GM20000 (cell line): Measurements from ENCODE around the gene SPACDR.
A peak's percentile ranks its signal among the peaks of the same experiment; 100 is the strongest.

Experiments used
- DNase-seq: peaks from one replicate; pipeline ENCODE4 v3.0.0; 2012; ENCODE audit warnings: low spot score
- TF ChIP-seq, protein P1 (sequence below): IDR thresholded peaks from 2 replicates; pipeline ENCODE4 v1.5.1; 2012; ENCODE audit warnings: mild to moderate bottlenecking, control low read depth; ENCODE audit errors: extremely low read depth, missing control alignments

SPACDR gene

DNA sequence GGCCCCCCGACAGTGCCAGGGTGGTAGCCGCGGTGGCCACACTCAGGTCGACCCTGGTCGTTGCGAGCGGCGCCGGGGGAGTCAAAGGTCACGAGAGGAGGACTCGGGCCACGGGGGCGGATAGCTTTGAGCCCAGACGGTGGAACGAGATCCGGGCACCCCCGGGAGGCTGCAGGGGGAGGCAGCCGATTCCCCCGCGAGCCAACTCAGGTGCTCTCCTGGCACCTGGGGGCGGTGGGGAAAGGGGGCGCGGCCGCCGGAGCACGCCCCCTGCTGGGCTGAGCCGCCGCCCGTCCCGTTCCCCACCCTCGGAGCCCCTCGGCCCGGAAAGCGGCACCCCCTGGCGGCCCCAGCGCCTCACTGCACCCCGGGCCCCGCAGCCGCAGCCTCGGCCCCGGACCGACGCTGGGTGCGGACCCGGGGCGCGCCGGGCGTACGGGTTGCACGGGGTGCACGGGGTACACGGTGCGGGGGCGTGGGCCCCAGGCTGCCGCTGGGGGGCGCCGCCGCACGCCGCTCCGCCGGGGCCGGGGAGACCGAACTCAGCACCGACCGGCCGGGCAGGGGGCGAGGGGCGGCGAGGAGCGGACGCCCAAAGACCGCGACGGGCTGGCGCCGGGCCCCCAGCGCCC is 19.1 kb upstream of the SPACDR start:
- TF ChIP-seq, protein P1, sequence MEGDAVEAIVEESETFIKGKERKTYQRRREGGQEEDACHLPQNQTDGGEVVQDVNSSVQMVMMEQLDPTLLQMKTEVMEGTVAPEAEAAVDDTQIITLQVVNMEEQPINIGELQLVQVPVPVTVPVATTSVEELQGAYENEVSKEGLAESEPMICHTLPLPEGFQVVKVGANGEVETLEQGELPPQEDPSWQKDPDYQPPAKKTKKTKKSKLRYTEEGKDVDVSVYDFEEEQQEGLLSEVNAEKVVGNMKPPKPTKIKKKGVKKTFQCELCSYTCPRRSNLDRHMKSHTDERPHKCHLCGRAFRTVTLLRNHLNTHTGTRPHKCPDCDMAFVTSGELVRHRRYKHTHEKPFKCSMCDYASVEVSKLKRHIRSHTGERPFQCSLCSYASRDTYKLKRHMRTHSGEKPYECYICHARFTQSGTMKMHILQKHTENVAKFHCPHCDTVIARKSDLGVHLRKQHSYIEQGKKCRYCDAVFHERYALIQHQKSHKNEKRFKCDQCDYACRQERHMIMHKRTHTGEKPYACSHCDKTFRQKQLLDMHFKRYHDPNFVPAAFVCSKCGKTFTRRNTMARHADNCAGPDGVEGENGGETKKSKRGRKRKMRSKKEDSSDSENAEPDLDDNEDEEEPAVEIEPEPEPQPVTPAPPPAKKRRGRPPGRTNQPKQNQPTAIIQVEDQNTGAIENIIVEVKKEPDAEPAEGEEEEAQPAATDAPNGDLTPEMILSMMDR: peak; percentile 93

DNA sequence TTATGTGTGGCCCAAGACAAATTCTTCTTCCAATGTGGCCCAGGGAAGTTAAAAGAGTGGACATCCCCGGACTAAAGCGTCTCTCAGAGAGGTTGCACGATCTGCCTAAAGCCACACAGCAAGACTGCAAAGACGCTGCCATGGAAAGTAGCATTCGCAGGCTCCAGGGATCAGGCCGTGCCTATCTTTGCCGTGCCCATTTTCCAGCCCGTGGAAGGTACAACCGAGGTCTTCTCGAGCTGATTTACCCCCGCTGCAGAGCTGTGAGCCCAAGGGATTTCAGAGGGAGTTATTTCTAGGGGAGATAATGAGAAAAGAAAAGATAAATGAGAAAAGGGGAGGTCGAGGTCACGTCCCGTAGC is 18.6 kb upstream of the SPACDR start:
- DNase-seq: no peak
- TF ChIP-seq, protein P1: no peak

More for the DNA sequence above, 19.1 kb upstream of the SPACDR start:
- peak; percentile 95 for DNase-seq

DNA sequence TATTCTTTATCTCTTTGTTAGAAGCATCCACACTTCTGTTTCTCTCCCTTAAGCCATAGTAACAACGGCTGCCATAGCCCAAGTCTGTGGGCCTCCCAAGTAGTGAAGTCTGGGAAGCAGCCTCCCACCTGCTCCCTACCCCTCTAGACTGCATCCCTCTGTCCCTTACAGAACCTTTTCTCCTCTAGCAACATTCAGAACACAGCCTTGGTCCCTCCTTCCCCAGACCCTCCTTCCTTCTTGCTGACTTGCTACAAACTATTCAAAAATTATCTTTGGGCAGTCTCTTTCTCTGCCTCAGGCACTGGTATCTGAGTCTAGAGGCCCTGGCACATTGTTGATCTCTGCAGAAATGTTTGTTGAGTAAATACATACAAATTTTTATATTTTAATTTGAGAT is 17.4 kb upstream of the SPACDR start:
- DNase-seq: no peak
- TF ChIP-seq, protein P1: no peak

DNA sequence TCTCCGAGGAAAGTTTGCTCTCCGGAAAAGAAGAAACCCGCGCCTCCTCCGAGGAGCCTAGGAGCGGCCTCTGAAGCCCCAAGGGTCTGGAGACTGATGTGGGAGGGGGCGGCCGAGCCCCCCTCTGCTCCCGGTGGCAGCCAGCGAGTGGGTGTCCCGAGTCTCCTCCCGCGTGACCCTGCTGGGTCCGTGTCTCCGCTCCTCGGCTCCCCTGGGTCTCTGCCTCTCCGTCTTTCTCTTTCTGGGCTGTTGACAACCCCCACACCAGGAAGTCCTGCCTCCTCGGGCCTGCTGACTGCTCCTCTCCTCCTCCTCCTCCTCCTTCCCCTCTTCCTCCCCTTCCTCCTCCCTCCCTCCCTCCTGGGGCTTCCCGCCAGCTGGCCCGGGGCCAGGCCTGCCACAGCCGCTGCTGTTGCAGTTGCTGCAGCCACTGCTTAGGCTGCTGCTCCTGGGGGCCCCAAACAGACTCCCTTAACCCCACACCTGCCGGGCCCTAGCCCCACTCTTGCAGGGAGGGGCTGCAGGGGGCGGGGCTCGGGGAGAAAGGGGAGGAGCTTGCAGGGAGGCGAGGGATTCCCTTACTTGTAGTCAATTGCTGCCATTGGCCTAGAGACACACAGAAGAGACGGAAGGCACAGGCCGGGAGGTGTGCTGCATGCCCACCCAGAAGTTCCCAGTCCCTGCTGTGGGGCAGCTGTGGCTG is 15.0 kb upstream of the SPACDR start, which contains the start of gene TSC22D4:
TSC22D4 (minus strand) TSS at position 257 of the 703 bp plus-strand sequence. CDS start 1,176 bp downstream, outside the sequence.
- peak; percentile 94 for DNase-seq
- TF ChIP-seq, protein P1: no peak

DNA sequence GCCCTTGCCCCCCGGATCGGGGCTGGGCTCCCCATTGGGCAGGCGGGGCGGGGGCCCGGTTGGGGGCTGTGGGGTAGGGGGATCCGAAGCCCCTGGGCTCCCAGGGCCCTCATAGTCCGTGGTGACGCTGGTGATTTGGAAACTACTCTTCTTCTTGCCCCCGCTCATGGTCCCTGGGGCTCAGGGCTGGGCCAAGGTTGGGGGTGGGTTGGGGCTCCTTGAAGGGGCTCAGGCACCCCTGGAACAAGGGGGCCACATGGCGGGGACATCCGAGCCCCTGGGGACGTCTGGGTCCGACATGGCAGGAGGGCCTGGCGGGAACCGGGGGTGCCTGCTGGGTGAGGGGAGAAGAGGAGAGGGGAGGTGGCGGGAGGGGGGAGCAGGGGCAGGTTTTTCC is 13.8 kb upstream of the SPACDR start:
- TF ChIP-seq, protein P1: no peak
- DNase-seq: no peak

DNA sequence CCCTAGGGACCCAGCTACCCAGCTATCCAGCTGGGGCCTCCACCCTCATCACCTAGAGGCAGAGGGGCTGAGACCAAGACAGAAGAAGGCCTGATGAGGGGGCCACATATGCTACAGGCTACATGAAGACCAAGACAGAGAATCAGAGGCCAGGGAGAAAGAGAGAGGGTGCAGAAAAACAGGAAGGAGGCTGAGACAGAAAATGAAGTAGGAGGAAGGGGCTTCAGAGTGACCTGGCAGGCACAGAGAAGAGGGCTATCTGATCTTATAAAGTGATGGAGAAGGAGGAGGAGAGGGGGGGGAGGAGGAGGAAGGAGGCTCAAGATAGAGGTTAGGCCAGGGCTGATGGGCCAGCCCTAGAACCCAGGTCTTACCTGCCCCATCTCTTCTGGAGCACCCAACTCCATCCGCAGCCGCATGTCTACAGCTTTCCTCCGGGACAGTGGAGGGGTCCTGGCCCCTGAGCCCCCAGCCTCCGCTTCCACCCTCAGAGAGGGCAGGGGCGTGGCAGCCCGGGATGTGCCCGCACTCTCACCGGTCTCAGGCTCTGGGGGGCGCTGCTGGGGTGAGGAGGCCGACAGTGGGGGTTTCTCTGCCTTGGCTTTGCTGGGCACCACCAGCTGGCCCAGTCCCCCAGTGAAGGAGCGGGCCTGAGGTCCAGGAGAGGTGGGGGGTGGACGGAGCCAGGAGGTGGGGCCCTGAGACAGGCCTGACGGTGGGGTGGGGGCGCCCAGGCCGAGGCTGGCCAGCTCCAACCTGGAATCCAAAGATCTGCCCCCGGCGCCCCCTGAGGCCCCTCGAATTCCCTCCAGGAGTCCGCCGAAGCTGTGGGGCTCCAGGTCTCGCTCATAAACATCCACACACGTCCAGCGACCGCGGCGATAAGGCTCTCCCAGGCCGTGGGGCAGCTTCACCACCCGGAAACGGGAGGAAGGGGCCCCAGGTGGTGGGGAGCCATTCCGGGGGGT is 13.1 kb upstream of the SPACDR start:
- DNase-seq: no peak
- TF ChIP-seq, protein P1: peak; percentile 39
